Stimulated activated effector memory CD8-positive, alpha-beta T cell treated with anti-CD3 and anti-CD28 coated beads, Interleukin-12 subunit alpha, Interleukin-12 subunit beta, amount 100 ng/mL, for 72 hours (primary cell): ENCODE data around the gene NSD1.
"Not testable (repeated sequence)": the region's sequence is repeated elsewhere in the genome, so short reads cannot be mapped to it uniquely, and the experiment has no call there.

Experiments
- ATAC-seq: fragments of 150-1000 bp; cut with Tn5 transposase; 2 replicates; pipeline ENCODE4 v1.10.0; 2021
- DNase-seq, 2 donors: peaks; one replicate each; pipeline ENCODE4 v3.0.0; 2021 to 2022; ENCODE audit warnings: low spot score in 2 of 2
- H3K27ac Mint-ChIP-seq: one replicate; pipeline ENCODE4 v1.8.0; 2022; ENCODE audit warnings: mild to moderate bottlenecking, mixed read lengths
- H3K36me3 Mint-ChIP-seq: one replicate; pipeline ENCODE4 v1.8.0; 2022; ENCODE audit warnings: mild to moderate bottlenecking, mixed read lengths
- H3K4me1 Mint-ChIP-seq: one replicate; pipeline ENCODE4 v1.8.0; 2022; ENCODE audit warnings: mixed read lengths
- H3K4me3 Mint-ChIP-seq: one replicate; pipeline ENCODE4 v1.8.0; 2022; ENCODE audit warnings: mild to moderate bottlenecking, mixed read lengths
- H3K9me3 Mint-ChIP-seq: one replicate; pipeline ENCODE4 v1.8.0; 2022; ENCODE audit warnings: mixed read lengths

Gene NSD1

DNA sequence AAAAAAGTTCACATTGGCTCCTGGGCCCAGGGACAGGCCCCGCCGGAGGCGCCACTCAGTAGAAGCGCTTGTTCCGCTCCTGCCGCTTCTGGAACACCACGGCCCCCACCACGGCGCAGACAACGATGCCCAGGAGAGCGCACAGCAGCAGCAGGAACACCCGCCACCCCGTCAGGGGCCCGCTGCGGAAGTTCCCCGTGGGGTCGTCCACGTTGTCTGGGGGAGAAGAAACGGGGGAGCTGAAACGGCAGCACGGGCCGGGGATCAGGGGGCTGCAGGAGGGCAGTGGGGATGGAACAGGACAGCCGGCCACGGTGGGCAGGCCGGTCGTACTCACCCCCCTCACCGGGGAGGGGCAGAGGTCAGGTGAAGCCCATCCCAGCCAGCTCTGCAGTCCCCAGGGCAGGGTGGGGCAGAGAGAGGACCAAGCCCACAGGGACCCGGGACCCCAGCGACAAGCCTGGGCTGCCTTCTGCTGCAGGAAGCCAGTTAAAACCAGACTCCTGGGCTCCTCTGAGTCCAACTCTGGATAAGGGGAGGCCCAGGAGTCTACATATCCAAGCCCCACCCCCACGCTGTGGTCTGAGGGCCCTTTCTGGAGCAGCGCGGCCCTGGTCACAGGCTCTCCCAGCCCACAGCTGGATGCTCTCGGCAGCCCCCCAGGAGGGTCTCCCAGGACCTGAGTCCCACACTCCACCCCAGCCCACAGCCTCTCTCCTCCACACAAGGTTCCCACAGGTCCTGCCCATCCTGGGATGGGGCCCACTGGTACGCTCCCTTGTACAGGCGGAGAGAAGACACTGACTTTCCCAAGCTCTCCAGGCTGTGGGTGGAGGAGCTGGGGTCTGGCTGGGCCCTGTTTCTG is 198.7 kb downstream of the NSD1 start:
- no peaks in the 10 kb centered on the region for H3K9me3 Mint-ChIP-seq

DNA sequence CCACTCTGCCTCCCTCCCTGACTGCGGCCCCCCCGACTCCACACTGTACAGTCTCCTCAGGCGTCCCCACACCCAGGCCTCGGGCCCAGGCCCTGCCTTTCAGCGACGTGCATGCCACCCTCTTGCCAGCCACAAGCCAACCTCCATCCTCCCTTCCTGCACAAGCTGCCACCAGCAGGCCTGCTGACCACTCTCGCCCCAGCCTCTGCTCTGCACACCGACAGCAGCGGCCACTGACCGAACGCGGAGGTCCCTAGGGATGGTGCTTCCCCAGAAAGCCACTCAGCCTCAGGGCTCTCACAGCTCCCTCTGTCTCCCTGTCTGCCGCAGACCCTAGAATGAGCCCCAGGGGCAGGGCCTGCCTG is 199.3 kb downstream of the NSD1 start:
- Mint-ChIP-seq H3K4me1 (peaks cover 53% of the 10 kb centered on the region), H3K27ac (peak overlapping the region; percentile 82), H3K36me3 (peaks cover 87% of the 10 kb centered on the region), H3K9me3 (no peaks in the 10 kb centered on the region), H3K4me3 (no peak overlapping the region)
- no peak for ATAC-seq
- DNase-seq, result no peak

More for the DNA sequence above, 198.7 kb downstream of the NSD1 start:
- no peak overlapping the region for H3K4me3 Mint-ChIP-seq
- ATAC-seq, result no peak
- H3K27ac Mint-ChIP-seq, result peak overlapping the region; percentile 82
- H3K36me3 Mint-ChIP-seq, result peaks cover 87% of the 10 kb centered on the region
- H3K4me1 Mint-ChIP-seq, result peaks cover 59% of the 10 kb centered on the region
- DNase-seq, result no peak

DNA sequence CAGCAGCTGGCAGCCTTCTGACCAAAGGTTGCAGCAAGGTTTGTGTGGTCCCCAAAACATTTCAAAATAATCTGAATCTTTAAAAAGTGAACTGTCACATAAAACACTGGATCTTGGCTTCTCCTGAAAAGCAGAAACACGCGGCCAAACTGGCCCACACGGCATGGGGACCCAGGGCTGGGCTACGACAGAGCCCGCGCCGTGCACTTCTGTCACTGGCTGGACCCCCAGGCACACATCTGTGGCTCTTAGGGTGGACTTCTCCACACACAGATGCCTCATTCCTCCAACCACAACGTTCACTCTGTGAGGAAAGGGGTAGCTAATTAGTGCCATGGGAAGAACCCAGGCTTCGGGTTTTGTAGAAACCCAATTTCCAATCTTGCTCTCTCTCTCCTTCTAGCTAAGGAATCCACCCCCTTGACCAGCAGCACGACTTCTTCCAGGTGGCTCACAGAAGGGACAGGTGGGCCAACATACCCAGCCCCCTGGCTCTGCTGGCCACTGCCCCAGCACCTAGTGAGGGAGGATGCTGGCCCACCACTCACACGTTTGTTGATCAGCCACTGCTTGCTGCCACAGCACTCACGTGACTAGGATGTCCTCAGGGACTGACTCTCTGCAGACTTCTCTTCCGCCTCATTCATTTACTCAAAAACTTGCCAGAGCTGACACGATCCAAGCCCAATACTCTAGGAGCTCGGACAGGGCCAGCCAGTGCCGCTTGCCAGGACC is 200.0 kb downstream of the NSD1 start:
- Mint-ChIP-seq H3K4me3 (no peak overlapping the region), H3K27ac (peak overlapping the region; percentile 82), H3K9me3 (no peaks in the 10 kb centered on the region), H3K36me3 (peaks cover 83% of the 10 kb centered on the region), H3K4me1 (peaks cover 47% of the 10 kb centered on the region)
- ATAC-seq (no peak), DNase-seq (no peak)

DNA sequence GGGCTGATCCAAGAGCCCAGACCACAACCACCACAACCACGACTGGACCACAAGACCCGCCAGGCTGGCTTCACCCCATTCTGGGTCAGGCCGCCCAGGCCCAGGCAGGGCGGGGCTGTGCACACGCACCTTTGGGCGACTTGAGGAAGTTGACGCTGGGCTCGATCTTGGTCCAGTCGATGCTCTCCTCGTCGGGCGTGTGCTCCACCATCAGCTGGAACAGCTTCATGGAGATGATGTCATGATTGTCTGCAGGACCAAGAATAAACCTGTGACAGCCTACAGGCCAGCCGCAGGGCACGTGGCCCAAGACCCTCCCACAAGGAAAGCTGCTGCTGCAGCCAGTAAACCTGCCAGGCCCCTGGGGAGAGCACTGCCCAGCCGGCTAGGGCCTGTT is 200.6 kb downstream of the NSD1 start:
- Mint-ChIP-seq H3K27ac (peak overlapping the region; percentile 82), H3K36me3 (peaks cover 83% of the 10 kb centered on the region), H3K9me3 (no peaks in the 10 kb centered on the region), H3K4me3 (no peak overlapping the region), H3K4me1 (peaks cover 50% of the 10 kb centered on the region)
- no peak for DNase-seq
- ATAC-seq, result no peak

DNA sequence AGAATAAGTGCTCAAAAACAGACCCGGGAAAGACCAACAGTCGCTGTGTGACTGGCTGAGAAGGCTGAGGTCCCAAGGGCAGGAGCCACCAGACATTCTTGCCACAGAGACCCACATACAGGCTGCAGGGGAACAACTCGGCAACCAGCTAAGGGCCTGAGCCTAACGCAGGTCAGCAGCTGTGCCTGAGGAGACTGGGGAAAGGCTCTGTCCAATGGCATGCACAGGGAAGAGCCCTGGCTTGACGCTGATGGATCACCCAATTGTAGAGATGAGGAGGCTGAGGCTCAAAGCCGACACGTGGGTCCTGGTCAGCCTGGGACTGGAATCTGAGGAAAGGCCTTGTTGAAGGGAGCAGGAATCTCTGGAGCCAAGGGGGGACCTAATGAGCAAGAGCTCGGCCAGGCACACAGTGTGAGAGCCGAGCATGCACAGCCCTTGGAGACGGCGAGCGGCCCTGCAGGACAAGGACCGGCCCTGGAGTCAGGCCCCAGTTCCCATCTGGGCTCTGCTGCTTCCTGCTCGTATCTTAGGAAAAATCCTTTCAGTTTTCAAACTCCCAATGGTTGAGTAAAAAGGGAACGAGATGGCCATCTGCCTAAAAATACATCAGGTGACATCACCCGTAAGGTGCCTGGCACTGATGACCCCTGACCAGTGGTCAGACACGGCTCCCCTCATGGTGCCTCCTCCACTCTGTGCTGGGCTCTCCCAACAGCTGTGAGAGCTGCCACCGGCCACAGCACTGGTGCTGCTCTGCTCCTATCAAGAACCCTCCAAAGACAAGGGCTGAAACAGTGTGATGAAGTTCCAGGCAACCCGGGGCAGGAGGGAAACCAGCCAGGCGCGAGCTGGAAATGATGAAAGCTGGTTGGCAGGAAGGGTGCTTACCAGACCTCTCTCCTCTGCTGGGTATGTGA is 201.5 kb downstream of the NSD1 start:
- Mint-ChIP-seq H3K36me3 (peaks cover 90% of the 10 kb centered on the region), H3K27ac (peak overlapping the region; percentile 85), H3K9me3 (no peaks in the 10 kb centered on the region), H3K4me1 (peaks cover 57% of the 10 kb centered on the region), H3K4me3 (no peak overlapping the region)
- DNase-seq (no peak), ATAC-seq (no peak)

DNA sequence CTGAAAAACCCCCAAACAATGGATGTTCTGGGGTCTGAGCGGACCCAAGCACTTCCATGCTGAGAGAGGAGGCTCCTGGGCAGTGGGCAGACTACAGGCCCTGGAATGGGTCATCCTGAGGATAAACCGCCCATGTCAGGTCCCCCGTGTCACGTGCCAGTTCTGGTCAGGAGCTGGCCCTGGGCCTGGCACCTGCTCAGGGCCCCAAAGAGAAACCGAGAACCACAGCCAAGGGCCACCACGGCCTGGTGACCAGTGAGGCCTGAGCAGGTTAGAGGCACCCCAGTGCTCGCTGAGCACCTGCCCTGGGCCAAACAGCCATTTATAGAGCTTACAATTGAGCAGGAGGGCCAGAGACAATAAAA is 202.1 kb downstream of the NSD1 start:
- peak overlapping the region; percentile 85 for H3K27ac Mint-ChIP-seq
- no peaks in the 10 kb centered on the region for H3K9me3 Mint-ChIP-seq
- ATAC-seq (no peak), DNase-seq (no peak)
- H3K4me3 Mint-ChIP-seq, result no peak overlapping the region
- H3K4me1 Mint-ChIP-seq, result peaks cover 53% of the 10 kb centered on the region
- peaks cover 90% of the 10 kb centered on the region for H3K36me3 Mint-ChIP-seq

DNA sequence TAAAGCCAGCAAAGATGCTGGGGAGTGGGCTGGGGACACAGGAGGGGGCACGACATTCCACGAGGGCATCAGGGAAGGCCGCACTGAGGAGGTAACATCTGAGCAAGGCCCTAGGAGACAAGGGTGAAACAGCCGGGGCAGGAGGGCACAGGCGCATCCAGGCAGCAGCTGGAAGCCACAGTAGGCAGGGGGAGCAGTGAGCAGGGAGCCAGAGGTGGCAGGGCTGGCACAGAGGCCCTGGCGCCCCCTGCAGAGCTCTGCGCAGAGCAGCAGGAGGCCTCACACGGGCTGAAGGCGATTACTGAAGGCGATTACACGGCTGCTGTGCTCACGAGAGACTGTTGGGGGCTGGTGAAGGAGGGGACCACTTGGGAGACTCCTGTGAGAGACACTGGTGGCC is 202.5 kb downstream of the NSD1 start:
- Mint-ChIP-seq H3K4me3 (no peak overlapping the region), H3K9me3 (no peaks in the 10 kb centered on the region), H3K27ac (peak overlapping the region; percentile 85), H3K36me3 (peaks cover 90% of the 10 kb centered on the region), H3K4me1 (peaks cover 49% of the 10 kb centered on the region)
- ATAC-seq (peak; percentile 65), DNase-seq (no peak)

DNA sequence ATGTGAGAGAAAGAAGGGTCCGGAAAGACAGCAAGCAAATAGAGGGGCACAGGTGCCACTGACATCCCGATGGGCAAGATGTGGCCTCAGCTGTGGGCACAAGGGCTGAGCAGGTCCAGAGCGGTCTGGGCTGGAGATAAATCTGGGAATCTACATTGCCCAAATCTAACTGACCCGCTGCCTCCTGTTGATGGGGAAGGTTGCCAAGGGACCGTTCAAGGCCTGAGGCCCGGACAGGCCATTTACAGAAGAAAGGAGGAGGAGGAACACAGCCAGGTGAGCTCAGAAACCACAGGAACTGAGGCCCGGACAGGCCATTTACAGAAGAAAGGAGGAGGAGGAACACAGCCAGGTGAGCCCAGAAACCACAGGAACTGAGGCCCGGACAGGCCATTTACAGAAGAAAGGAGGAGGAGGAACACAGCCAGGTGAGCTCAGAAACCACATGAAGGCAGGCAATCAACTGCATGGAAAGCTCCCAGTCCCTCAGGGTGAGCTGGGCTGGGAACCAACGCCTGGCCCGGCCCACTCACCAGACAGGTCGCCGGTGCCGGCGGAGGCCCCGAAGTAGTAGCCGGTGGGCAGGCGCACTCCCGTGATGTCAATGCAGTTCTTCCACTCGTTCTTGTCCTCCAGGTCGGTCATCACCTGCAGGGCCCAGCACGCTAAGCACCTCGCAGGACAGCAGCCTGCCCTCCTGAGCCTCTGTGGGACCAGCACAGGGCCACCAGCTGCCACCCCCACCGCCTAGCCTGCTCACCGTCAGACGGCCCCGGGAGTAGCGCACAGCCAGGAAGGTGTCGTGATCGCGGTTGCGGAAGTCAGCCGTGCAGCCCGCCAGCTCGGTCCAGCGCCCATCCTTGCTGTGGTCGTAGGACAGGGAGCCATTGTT is 203.3 kb downstream of the NSD1 start:
- ATAC-seq (no peak), DNase-seq (no peak)
- H3K4me1 Mint-ChIP-seq, result peaks cover 46% of the 10 kb centered on the region
- H3K27ac Mint-ChIP-seq, result peak overlapping the region; percentile 85
- no peaks in the 10 kb centered on the region for H3K9me3 Mint-ChIP-seq
- H3K36me3 Mint-ChIP-seq, result peaks cover 90% of the 10 kb centered on the region
- no peak overlapping the region for H3K4me3 Mint-ChIP-seq

DNA sequence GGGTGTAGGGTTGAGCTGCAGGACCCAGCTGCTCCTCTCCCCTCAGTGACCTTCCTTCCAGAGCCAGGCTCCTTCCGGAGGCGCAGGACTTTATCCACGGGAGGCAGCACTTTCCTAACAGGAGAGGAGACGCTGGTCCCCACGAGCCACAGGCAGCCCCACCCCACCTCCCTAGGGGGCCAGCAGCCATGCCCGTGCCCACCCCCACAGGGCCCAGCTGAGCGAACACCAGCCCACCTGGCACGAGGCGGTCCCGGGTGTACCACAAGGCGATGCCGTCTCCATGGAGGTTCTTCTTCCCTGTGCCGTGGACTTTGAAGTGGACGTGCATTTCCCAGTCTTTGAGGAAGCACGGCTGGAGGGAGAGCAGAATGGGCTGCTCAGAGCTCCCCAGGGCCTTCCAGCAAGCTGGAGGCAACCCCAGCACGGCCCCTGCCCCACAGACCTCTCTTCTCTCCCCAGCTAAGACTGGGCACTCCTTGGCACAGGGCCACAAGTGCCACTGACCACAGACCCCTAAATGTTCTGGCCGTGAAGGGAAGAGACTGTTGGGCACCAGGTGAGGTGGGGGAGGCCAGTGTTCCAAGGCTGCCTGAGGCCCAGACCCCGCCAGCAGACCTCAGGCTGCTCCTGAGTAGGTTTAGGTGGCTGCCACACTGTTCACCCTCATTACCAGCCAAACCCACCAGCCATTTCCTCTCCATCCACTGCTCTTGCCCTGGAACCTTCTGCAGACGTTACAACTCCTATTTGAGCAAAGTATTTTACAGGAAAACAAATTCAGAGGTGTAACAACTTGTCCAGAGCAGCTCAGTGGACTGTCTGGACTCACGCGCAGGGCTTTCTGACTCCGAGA is 204.9 kb downstream of the NSD1 start:
- H3K9me3 Mint-ChIP-seq, result no peaks in the 10 kb centered on the region
- H3K4me3 Mint-ChIP-seq, result no peak overlapping the region
- peaks cover 44% of the 10 kb centered on the region for H3K4me1 Mint-ChIP-seq
- H3K36me3 Mint-ChIP-seq, result peaks cover 90% of the 10 kb centered on the region
- peak overlapping the region; percentile 64 for H3K27ac Mint-ChIP-seq
- DNase-seq, result no peak
- ATAC-seq, result no peak

DNA sequence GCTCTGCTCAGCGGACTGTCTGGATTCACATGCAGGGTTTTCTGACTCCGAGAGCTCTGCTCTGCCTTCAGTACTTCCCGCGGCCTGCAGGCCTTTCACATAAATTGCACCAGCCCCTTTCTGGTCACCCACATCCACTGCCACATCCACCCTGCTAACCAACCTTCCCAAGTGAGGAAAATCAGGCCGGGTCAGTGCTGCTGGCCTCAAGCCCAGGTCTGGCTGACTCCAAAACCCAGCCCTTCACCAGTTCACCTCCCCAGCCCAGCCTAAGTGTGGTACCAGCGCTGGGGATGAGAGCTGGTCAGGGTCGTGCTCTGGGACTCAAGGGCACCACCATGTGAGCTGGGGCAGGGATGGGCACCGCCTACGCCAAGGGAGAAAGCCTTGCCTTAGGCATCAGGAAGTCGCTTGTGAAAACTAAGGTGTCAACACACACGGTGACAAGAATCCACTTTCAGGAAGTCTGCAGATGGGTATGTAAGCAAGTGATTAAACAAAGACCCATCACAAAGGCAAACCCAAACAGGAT is 205.6 kb downstream of the NSD1 start:
- H3K9me3 Mint-ChIP-seq, result no peaks in the 10 kb centered on the region
- peaks cover 90% of the 10 kb centered on the region for H3K36me3 Mint-ChIP-seq
- peaks cover 42% of the 10 kb centered on the region for H3K4me1 Mint-ChIP-seq
- H3K4me3 Mint-ChIP-seq, result peak overlapping the region; percentile 0
- DNase-seq, result no peak
- peak; percentile 28 for ATAC-seq
- peak overlapping the region; percentile 64 for H3K27ac Mint-ChIP-seq

DNA sequence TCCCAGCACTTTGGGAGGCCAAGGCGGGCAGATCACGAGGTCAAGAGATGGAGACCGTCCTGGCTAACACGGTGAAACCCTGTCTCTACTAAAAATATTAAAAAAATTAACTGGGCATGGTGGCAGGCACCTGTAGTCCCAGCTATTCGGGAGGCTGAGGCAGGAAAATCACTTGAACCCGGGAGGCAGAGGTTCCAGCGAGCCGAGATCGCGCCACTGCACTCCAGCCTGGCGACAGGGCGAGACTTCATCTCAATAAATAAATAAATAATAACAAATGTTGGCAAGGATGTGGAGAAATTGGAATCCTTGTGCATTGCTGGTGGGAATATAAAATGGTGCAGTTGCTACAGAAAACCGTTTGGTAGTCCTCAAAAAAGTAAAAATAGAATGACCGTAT is 209.4 kb downstream of the NSD1 start:
- Mint-ChIP-seq H3K36me3 (peaks cover 94% of the 10 kb centered on the region), H3K4me1 (peaks cover 43% of the 10 kb centered on the region)
- DNase-seq, H3K4me3 Mint-ChIP-seq, H3K27ac Mint-ChIP-seq, H3K9me3 Mint-ChIP-seq, ATAC-seq: not testable (repeated sequence)

DNA sequence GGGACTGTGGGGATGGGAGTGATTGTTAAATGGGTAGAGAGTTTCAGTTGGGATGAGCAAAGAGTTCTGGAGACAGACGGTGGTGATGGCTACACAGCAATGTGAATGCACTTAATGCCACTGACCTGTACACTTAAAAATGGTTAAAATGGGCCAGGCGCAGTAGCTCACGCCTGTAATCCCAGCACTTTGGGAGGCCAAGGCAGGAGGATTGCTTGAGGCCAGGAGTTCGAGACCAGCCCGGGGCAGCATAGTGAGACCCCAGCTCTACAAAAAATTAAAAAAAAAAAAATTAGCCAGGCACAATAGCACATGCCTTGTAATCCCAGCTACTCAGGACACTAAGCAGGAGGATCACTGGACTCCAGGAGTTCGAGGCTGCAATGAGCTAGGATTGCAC is 210.2 kb downstream of the NSD1 start:
- DNase-seq, result no peak

DNA sequence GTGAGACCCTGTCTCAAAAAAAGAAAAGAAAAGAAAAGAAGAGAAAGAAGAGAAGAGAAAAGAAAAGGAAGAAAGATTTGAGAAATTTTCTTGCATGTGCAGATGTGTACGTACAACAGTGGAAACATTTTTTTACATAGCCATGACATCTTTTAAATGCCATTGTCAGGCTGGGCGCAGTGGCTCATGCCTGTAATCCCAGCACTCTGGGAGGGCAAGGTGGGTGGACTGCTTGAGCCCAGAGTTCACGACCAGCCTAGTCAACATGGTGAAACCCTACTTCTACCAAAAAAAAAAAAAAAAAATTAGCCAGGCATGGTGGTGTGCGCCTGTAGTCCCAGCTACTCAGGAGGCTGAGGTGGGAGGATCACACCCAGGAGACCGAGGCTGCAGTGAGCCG is 211.3 kb downstream of the NSD1 start:
- H3K36me3 Mint-ChIP-seq, result peaks cover 100% of the 10 kb centered on the region
- no peak for ATAC-seq
- no peak overlapping the region for H3K4me3 Mint-ChIP-seq
- no peak overlapping the region for H3K27ac Mint-ChIP-seq
- H3K4me1 Mint-ChIP-seq, result peaks cover 41% of the 10 kb centered on the region
- DNase-seq, result no peak
- H3K9me3 Mint-ChIP-seq, result no peaks in the 10 kb centered on the region

More for the DNA sequence above, 210.2 kb downstream of the NSD1 start:
- H3K4me1 Mint-ChIP-seq, result peaks cover 41% of the 10 kb centered on the region
- no peak for ATAC-seq
- H3K27ac Mint-ChIP-seq, result peak overlapping the region; percentile 58
- no peak overlapping the region for H3K4me3 Mint-ChIP-seq
- H3K9me3 Mint-ChIP-seq, result no peaks in the 10 kb centered on the region
- H3K36me3 Mint-ChIP-seq, result peaks cover 100% of the 10 kb centered on the region
